Measurements from ENCODE around the gene KIF14. TPM values are rescaled to one million over a fixed set of nuclear protein-coding genes. Genes with fewer than 3 reads are reported as not detected.

Gene KIF14
- total and polyA plus RNA-seq, 2 of the 8 experiments (the other 6 are each of a cell fraction or from before 2014, with no cell fraction given): 2.6 to 23.3 TPM

DNA sequence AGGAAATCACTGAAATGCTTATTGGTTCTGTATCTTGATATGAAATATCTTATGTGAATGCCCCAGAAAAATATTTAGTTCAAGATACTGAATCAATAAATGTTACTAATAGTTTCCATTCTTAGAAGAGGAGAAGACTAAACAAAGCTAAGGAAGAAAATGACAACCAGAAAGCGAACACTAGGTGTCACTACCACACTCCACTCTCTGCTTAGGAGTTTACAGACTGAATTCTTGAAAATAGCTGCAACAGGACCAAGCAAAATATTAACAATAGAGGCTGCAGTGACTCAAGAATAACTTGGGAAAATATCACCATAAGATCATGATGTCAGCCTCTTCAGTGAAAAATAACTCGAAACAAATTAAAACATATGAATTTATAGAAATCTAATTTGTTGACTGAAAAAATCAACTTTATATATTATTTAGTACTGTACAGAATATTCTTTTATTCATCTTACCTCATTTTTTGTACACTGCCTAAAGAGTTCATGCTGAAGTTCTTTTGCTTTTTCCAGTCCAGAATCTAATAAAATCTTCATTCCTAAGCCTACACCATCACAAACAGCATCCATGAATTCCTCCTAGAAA lies 61.6 kb downstream of the KIF14 start:
- Histone ChIP-seq H4K91ac (replicated peaks; ENCODE audit: insufficient read length, low read length) (no peak overlapping the region), H4K20me1 (replicated peaks in 1 of 2; ENCODE audit: control insufficient read depth in 1 of 2, insufficient read depth in 2 of 2, low read length in 2 of 2) (no peaks in the 10 kb centered on the region), H3K4me2 (ENCODE audit: insufficient read depth in 1 of 2, low read depth in 2 of 2, low read length in 2 of 2) (no peak overlapping the region), H2BK20ac (ENCODE audit: low read length) (no peak overlapping the region), H3K4ac (replicated peaks; ENCODE audit: insufficient read length, low read depth, low read length) (no peak overlapping the region), H2BK120ac (replicated peaks; ENCODE audit: low read depth, low read length) (no peak overlapping the region), H3K27me3 (replicated peaks in 1 of 4; ENCODE audit: control insufficient read depth in 3 of 4, extremely low read depth in 1 of 4, insufficient read depth in 3 of 4, low read length in 3 of 4) (no peaks in the 10 kb centered on the region), H2AK5ac (ENCODE audit: low read depth, low read length) (no peak overlapping the region), H2BK15ac (ENCODE audit: low read length) (no peak overlapping the region), H4K8ac (ENCODE audit: extremely low read depth, insufficient read depth, low read length) (no peak overlapping the region), H3K23me2 (ENCODE audit: low read depth, low read length) (no peaks in the 10 kb centered on the region; the same call in 1 of the 2 replicates), H3K9me3 (ENCODE audit: insufficient read depth in 2 of 2, low read depth in 1 of 2, low read length in 1 of 2) (no peaks in the 10 kb centered on the region), H3K36me3 (ENCODE audit: control insufficient read depth in 2 of 4, insufficient read depth in 4 of 4, low read length in 3 of 4) (peaks cover 7 to 21% (median 14%) of the 10 kb centered on the region in 4 experiments), H3K23ac (ENCODE audit: insufficient read length) (no peak overlapping the region), H3K27ac (ENCODE audit: low read depth, low read length) (no peak overlapping the region), H3K18ac (ENCODE audit: extremely low read depth, low read length) (no peak overlapping the region), H3K9ac (replicated peaks in 1 of 4; ENCODE audit: extremely low read depth in 1 of 4, low read depth in 3 of 4, low read length in 3 of 4) (no peak overlapping the region), H3K79me1 (ENCODE audit: low read depth, low read length) (no peaks in the 10 kb centered on the region), H3K14ac (ENCODE audit: insufficient read length) (no peak overlapping the region), H3K56ac (replicated peaks; ENCODE audit: insufficient read length, low read depth, low read length) (no peak overlapping the region), H2BK12ac (ENCODE audit: low read depth, low read length) (no peak overlapping the region), H2BK5ac (ENCODE audit: low read depth, low read length) (no peak overlapping the region), H3K79me2 (ENCODE audit: control insufficient read depth in 1 of 2, insufficient read depth in 2 of 2, low read length in 2 of 2) (no peaks in the 10 kb centered on the region), H3K4me3 (ENCODE audit: extremely low read depth in 1 of 4, insufficient read depth in 2 of 4, low read depth in 3 of 4, low read length in 4 of 4) (no peak overlapping the region), H3K4me1 (replicated peaks in 1 of 4; ENCODE audit: control insufficient read depth in 3 of 4, insufficient read depth in 4 of 4, low read length in 3 of 4) (peaks cover 0 to 4% (median 1%) of the 10 kb centered on the region in 4 experiments; a peak in 2 of 7 replicates), H2AFZ (ENCODE audit: low read length) (no peak overlapping the region), H4K5ac (ENCODE audit: insufficient read length, low read depth, low read length) (no peak overlapping the region)
- ChIA-PET POLR2A (ENCODE audit: partially characterized antibody) (no interaction called here), CTCF (ENCODE audit: partially characterized antibody) (interaction anchor here (0.6 to 5.5 kb wide), 22 partner anchors 9 to 298 kb away, joined by 3 to 36 read pairs (median 3); no protein-coding TSS in a partner anchor)
- FAIRE-seq (peak; percentile 57), DNase-seq (ENCODE audit: low read depth in 1 of 2, low spot score in 2 of 2) (no peak)
- no peak for TF ChIP-seq BCL11A (IDR thresholded peaks at IDR 0.05; ENCODE audit: low read depth in 2 of 2, low read length in 2 of 2)
- TF ChIP-seq TBP (IDR thresholded peaks at IDR 0.05; ENCODE audit: low read depth, low read length): no peak
- no peak for TF ChIP-seq BRCA1 (IDR thresholded peaks at IDR 0.05; ENCODE audit: low read depth, low read length)
- peak in 2 of 3 experiments; percentile 49 to 69; a peak in 2 of 4 replicates for TF ChIP-seq CTCF (IDR thresholded peaks at IDR 0.05; ENCODE audit: control extremely low read depth in 1 of 3, insufficient read depth in 1 of 3, low read depth in 1 of 3, low read length in 3 of 3)
- no peak for TF ChIP-seq YY1 (IDR thresholded peaks at IDR 0.05; ENCODE audit: low read depth, low read length)
- TF ChIP-seq RAD21 (IDR thresholded peaks at IDR 0.05 in 1 of 2, conservative IDR thresholded peaks at IDR 0.05 in 1 of 2; ENCODE audit: low read depth in 2 of 2, low read length in 2 of 2): peak; percentile 62 to 66
- no peak for TF ChIP-seq JUN (IDR thresholded peaks at IDR 0.05; ENCODE audit: low read depth, low read length)
- no peak for TF ChIP-seq KDM4A (IDR thresholded peaks at IDR 0.05; ENCODE audit: low read depth, low read length, severe bottlenecking)
- no peak for TF ChIP-seq CREB1 (IDR thresholded peaks at IDR 0.05)
- no peak for TF ChIP-seq RNF2 (IDR thresholded peaks at IDR 0.05; ENCODE audit: borderline replicate concordance, low read depth, low read length, missing control alignments, poor library complexity, severe bottlenecking)
- 57% methylated on average over 2 of the region's 2 CpGs; no CpG with 5 or more reads in 1 of the 2 experiments for WGBS, 2 experiments (ENCODE audit: extremely low coverage in 1 of 2, insufficient coverage in 1 of 2, insufficient read length in 1 of 2, insufficient replicate concordance in 2 of 2, low coverage in 1 of 2, low lambda C conversion rate in 2 of 2, missing lambda C conversion rate in 1 of 2)

Data from H1 (cell line).